Upper lobe of left lung (tissue), 4 donors: ENCODE measurements around the gene SIRPD.

Experiments used
- EP300 ChIP-seq, 4 donors: sonication (generic); formaldehyde crosslinking; IDR thresholded peaks; one replicate each; pipeline ENCODE4 v1.5.1; 2017; ENCODE audit warnings: antibody characterized with exemption in 4 of 4, control low read depth in 2 of 4
- POLR2A ChIP-seq, 4 donors: fragments of 450-650 bp; IDR thresholded peaks; one replicate each; pipeline ENCODE4 v1.5.1; 2016 to 2017; ENCODE audit warnings: antibody characterized with exemption in 4 of 4, mild to moderate bottlenecking in 2 of 4
- TF ChIP-seq, protein P1 (sequence below), 6 experiments: fragments of 450-650 bp in 4 of 6; fragments of 200-600 bp in 2 of 6; sonication (generic) in 2 of 6; IDR thresholded peaks; one replicate each; pipeline ENCODE4 v1.5.1; 2016 to 2019; ENCODE audit warnings: antibody characterized with exemption in 6 of 6

DNA sequence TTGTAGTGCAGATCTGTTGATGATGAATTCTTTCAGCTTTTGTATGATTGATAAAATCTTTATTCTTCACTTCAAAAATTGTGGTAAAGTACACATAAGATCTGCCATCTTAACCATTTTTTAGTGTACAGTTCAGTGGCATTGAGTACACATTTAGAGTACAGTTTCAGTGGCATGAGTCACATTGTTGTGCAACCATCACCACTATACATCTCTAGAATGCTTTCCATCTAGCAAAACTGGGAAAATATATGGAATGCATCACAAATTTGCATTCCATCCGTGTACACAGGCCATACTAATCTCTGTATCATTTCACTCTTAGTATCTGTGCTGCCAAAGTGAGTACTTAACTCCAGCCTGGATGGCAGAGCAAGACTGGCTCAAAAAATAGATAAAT, 28.7 kb downstream of the SIRPD start:
- TF ChIP-seq, protein P1, sequence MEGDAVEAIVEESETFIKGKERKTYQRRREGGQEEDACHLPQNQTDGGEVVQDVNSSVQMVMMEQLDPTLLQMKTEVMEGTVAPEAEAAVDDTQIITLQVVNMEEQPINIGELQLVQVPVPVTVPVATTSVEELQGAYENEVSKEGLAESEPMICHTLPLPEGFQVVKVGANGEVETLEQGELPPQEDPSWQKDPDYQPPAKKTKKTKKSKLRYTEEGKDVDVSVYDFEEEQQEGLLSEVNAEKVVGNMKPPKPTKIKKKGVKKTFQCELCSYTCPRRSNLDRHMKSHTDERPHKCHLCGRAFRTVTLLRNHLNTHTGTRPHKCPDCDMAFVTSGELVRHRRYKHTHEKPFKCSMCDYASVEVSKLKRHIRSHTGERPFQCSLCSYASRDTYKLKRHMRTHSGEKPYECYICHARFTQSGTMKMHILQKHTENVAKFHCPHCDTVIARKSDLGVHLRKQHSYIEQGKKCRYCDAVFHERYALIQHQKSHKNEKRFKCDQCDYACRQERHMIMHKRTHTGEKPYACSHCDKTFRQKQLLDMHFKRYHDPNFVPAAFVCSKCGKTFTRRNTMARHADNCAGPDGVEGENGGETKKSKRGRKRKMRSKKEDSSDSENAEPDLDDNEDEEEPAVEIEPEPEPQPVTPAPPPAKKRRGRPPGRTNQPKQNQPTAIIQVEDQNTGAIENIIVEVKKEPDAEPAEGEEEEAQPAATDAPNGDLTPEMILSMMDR (IDR thresholded peaks at IDR 0.05), result no peak
- TF ChIP-seq POLR2A (IDR thresholded peaks at IDR 0.05), result no peak
- no peak for TF ChIP-seq EP300 (IDR thresholded peaks at IDR 0.05)
